ENCODE results near the gene TRMU.

GRCh38 chr22:46294784-46295183, 40.7 kb upstream of the TRMU start:
- TF ChIP-seq PATZ1 (CRISPR knock-in tag; IDR thresholded peaks at IDR 0.05; ENCODE audit: borderline replicate concordance) (no peak), SNAI2 (CRISPR knock-in tag; IDR thresholded peaks at IDR 0.05) (no peak), ZFP30 (CRISPR knock-in tag; IDR thresholded peaks at IDR 0.05) (no peak), ZFP3 (CRISPR knock-in tag; IDR thresholded peaks at IDR 0.05) (no peak), CSRNP3 (CRISPR knock-in tag; IDR thresholded peaks at IDR 0.05) (no peak), BACH2 (CRISPR knock-in tag; IDR thresholded peaks at IDR 0.05; ENCODE audit: borderline replicate concordance) (no peak)
